SK-N-SH treated with all-trans-retinoic acid at 6 μM for 48 hours (cell line): ENCODE data around the gene CACNA1C.

Source experiments
- ESRRG ChIP-seq: fragments of 250-450 bp; sonication (Bioruptor Pico); IDR thresholded peaks from 2 replicates; pipeline ENCODE4 v1.6.1; 2021; ENCODE audit warnings: mild to moderate bottlenecking
- GLIS3 ChIP-seq: fragments of 250-450 bp; sonication (Bioruptor Pico); IDR thresholded peaks from 2 replicates; pipeline ENCODE4 v1.5.0; 2020; ENCODE audit warnings: mild to moderate bottlenecking, moderate library complexity
- OSR1 ChIP-seq: fragments of 250-450 bp; sonication (Bioruptor Pico); IDR thresholded peaks from 2 replicates; pipeline ENCODE4 v1.8.0; 2022; ENCODE audit warnings: moderate library complexity, mild to moderate bottlenecking, inconsistent platforms
- RARB ChIP-seq: fragments of 250-450 bp; sonication (Bioruptor Pico); IDR thresholded peaks from 2 replicates; pipeline ENCODE4 v1.8.0; 2021; ENCODE audit warnings: mild to moderate bottlenecking, moderate library complexity
- TCF4 ChIP-seq: fragments of 250-450 bp; sonication (Bioruptor Pico); IDR thresholded peaks from 2 replicates; pipeline ENCODE4 v1.8.0; 2021; ENCODE audit warnings: mild to moderate bottlenecking, moderate library complexity, borderline replicate concordance
- ZC3H10 ChIP-seq: fragments of 250-450 bp; sonication (Bioruptor Pico); IDR thresholded peaks from 2 replicates; pipeline ENCODE4 v1.5.1; 2021; ENCODE audit warnings: mild to moderate bottlenecking, moderate library complexity
- ZNF70 ChIP-seq: fragments of 450-650 bp; formaldehyde crosslinking; IDR thresholded peaks from 2 replicates; pipeline ENCODE4 v1.5.0; 2020; ENCODE audit warnings: mild to moderate bottlenecking, moderate library complexity
- TF ChIP-seq, protein P1 (sequence below): fragments of 250-450 bp; sonication (Bioruptor Pico); IDR thresholded peaks from 2 replicates; pipeline ENCODE4 v1.5.1; 2020; ENCODE audit warnings: low read depth, mild to moderate bottlenecking, moderate library complexity
- TF ChIP-seq, protein P2 (sequence below): fragments of 250-450 bp; sonication (Bioruptor Pico); IDR thresholded peaks from 2 replicates; pipeline ENCODE4 v1.8.0; 2020; ENCODE audit warnings: mild to moderate bottlenecking, moderate library complexity, borderline replicate concordance

DNA sequence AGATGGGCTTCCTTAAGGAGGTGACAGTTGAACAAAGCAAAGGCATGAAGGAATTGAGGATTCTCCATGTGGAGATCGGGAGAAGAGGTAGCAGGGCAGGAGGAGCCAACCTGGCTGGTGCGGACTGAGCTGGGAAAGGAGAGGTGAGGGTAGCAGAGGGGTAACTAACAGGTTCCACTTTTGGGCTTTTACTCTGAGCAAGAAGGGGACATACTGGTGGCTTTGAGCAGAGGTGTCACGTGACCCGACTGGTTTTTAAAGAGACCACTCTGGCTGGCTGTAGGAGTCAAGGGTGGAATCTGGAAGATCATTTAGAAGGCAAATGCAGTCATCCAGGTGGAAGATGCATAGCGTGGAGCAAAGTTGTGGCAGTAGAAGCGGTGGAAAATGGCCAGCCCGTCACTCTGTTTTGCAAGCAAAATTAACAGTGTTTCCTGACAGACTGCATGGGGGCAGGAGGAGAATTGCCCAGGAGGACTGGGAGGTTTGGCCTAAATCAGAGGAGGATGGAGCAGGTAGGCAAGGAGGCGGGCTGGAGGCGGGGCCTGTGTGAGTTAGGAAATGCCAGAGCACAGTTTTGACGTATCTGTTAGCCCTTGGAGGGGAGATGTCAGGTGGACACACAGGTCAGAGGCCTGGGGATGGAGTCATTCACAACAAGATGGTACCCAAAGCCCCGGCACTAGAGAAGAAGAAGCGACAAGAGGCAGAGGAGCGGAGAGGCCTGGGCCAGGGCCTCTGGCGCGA lies 585.7 kb downstream of the CACNA1C start:
- no peak for TF ChIP-seq OSR1 (CRISPR knock-in tag)
- no peak for TF ChIP-seq RARB (CRISPR knock-in tag)
- TF ChIP-seq TCF4 = no peak
- TF ChIP-seq, protein P1, sequence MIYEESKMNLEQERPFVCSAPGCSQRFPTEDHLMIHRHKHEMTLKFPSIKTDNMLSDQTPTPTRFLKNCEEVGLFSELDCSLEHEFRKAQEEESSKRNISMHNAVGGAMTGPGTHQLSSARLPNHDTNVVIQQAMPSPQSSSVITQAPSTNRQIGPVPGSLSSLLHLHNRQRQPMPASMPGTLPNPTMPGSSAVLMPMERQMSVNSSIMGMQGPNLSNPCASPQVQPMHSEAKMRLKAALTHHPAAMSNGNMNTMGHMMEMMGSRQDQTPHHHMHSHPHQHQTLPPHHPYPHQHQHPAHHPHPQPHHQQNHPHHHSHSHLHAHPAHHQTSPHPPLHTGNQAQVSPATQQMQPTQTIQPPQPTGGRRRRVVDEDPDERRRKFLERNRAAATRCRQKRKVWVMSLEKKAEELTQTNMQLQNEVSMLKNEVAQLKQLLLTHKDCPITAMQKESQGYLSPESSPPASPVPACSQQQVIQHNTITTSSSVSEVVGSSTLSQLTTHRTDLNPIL = no peak
- no peak for TF ChIP-seq GLIS3 (CRISPR knock-in tag)
- TF ChIP-seq, protein P2, sequence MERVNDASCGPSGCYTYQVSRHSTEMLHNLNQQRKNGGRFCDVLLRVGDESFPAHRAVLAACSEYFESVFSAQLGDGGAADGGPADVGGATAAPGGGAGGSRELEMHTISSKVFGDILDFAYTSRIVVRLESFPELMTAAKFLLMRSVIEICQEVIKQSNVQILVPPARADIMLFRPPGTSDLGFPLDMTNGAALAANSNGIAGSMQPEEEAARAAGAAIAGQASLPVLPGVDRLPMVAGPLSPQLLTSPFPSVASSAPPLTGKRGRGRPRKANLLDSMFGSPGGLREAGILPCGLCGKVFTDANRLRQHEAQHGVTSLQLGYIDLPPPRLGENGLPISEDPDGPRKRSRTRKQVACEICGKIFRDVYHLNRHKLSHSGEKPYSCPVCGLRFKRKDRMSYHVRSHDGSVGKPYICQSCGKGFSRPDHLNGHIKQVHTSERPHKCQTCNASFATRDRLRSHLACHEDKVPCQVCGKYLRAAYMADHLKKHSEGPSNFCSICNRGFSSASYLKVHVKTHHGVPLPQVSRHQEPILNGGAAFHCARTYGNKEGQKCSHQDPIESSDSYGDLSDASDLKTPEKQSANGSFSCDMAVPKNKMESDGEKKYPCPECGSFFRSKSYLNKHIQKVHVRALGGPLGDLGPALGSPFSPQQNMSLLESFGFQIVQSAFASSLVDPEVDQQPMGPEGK (CRISPR knock-in tag) = no peak
- TF ChIP-seq ZC3H10 (CRISPR knock-in tag) = no peak
- TF ChIP-seq ESRRG = no peak
- no peak for TF ChIP-seq ZNF70 (CRISPR knock-in tag)
